GM18505 (cell line): ENCODE measurements around the gene RPUSD2.

ENCODE experiments used
- ATAC-seq: cut with Tn5 transposase; IDR thresholded peaks from one replicate; pipeline ENCODE4 v1.9.1; 2021; ENCODE audit not compliant: unreplicated experiment
- POLR2A ChIP-seq: IDR thresholded peaks from 4 replicates; pipeline ENCODE4 v1.6.1; 2011; ENCODE audit warnings: borderline replicate concordance; ENCODE audit not compliant: insufficient read depth, insufficient read length; ENCODE audit errors: extremely low read depth

RPUSD2 gene

DNA sequence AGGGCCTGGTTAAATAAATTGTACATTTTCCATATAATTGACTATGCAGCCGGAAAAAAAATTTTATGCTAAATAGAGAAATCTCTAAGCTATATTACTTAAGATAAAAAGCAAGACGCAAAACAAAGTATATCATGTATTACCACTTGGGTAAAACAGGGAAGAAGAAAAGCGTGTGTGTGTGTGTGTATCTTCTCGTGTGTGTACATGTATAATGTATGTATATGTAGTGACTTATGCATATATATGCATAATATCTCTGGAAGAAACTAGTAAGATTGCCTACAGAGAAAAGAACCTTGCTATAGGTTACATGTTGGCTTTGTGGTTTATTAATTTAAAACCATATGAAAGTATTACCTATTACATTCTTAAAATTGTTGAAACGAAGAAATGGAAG is 44.0 kb downstream of the RPUSD2 start:
- no peak for TF ChIP-seq POLR2A
- ATAC-seq, result no peak

DNA sequence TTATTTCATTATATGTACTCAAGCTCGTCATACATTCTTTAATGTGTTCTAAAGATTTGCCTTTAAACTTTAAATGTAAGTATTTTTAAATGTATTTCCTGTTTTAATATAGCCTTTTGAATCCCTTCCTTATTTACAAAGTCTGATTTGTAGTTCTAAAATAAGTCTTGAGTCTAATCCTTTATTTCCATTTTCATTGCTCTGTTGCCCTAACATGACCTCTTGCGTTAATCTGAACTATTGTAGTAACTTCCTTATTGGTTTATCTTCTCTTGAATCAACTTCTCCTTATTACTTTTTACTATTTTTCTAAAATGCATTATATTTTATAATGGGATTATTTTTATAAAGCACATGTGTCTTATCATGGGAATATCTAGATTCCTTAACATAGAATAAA is 48.9 kb downstream of the RPUSD2 start:
- no peak for ATAC-seq
- no peak for TF ChIP-seq POLR2A

DNA sequence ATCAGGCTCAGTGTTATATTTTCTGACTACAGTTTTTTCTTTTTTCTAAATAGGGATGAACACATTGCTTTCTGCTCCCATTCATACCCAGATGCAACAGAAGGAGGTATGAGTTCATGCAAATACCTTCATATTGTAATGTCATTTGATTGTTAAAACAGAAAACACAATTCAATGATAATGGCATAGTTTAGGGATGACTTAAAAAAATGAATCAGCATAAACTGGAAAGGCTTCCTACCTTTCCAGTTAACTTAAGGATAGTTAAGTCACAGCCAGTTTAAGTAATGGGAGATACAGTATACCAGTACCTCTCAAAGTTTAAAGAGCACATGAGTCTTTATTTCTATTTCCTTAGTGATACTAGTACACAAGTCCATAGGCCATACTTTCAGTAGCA is 49.8 kb downstream of the RPUSD2 start:
- ATAC-seq, result no peak
- TF ChIP-seq POLR2A, result no peak

DNA sequence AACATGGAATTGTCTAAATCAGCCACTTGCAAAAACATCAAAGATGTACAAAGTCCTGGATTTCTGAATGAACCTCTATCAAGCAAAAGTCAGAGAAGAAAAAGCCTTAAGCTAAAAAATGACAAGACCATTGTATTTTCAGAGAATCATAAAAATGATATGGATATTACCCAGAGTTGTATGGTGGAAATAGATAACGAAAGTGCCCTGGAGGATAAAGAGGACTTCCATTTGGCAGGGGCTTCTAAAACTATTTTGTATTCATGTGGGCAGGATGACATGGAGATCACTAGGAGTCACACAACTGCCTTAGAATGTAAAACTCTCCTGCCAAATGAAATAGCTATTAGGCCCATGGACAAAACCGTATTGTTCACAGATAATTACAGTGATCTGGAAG is 54.3 kb downstream of the RPUSD2 start:
- no peak for TF ChIP-seq POLR2A
- no peak for ATAC-seq
